ENCODE measurements around the gene ARHGAP28.
"Not testable (repeated sequence)": the region's sequence is repeated elsewhere in the genome, so short reads cannot be mapped to it uniquely, and the experiment has no call there.

ARHGAP28 gene

DNA sequence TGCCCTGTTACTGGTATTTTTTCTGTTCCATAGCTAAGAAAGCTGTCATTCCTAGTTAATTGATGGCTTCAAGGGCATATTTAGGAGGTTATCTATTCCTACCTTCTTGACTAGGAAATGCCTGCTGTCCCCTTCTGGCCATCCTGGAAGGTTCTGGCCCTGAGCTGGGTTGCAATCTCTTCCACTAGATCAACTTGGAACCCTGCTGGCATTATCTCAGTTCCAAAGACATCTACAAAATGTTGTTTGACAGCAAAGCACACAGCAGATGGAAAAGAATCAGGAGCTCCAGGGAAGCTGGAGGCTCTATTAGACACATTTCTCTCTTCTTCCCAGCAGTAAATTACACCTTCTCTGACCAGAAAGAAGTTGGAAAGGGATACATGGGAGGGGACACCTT is 192.1 kb downstream of the ARHGAP28 start:
- no peak for TF ChIP-seq SPI1 (IDR thresholded peaks at IDR 0.05; ENCODE audit: low read depth, low read length)
- no peak for TF ChIP-seq TAF1 (IDR thresholded peaks at IDR 0.05; ENCODE audit: low read depth, low read length)
- no peak for DNase-seq (ENCODE audit: insufficient read length, low spot score)
- no peak for FAIRE-seq

DNA sequence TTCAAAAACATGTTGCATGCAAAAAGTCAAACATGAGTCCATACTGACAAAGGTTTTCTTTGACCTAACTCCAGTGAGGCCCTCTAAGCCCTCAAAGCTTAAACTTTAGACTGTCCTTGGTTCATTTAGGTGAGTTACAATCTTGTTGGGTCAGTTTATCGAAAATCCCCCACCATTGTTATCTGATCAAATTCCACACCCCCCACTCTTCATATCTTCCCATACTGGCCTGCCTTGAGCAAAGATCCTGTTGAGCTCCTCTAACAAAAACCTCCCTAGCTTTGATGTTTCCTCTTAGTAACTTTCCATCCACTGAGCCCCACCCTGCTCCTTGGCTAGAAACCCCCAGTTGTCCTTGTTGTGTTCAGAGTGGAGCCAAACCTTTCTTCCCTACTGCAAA is 193.7 kb downstream of the ARHGAP28 start:
- no peak for DNase-seq (ENCODE audit: insufficient read length, low spot score)
- no peak for FAIRE-seq
- TF ChIP-seq POU2F2 (IDR thresholded peaks at IDR 0.05; ENCODE audit: low read depth, low read length) (no peak), SPI1 (IDR thresholded peaks at IDR 0.05; ENCODE audit: low read depth, low read length) (no peak), POLR2A (IDR thresholded peaks at IDR 0.05; ENCODE audit: low read depth, low read length) (no peak), POLR2AphosphoS5 (IDR thresholded peaks at IDR 0.05; ENCODE audit: low read depth, low read length) (no peak), PAX5 (IDR thresholded peaks at IDR 0.05; ENCODE audit: insufficient read depth, low read length, severe bottlenecking) (no peak)

DNA sequence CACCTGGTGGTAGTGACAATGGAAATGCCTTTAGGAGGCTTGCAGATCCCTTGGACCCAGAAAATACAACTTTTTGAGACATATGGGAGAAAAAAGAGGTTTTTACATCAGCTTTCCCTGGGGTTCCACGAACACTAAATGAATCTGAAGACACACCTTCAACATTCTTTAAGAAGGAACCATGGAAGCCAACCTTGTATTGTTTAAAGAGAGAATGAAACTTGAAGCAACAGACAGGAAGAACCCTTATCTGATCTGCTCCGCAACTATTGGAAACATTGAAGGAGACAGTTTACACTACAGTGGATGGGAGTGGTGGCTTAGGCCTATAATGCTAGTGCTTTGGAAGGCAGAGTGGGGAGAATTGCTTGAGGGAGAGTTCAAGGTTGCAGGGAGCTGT is 197.6 kb downstream of the ARHGAP28 start:
- TF ChIP-seq POU2F2 (IDR thresholded peaks at IDR 0.05; ENCODE audit: low read depth, low read length) (no peak), PAX5 (IDR thresholded peaks at IDR 0.05; ENCODE audit: insufficient read depth, low read length, severe bottlenecking) (no peak), SPI1 (IDR thresholded peaks at IDR 0.05; ENCODE audit: low read depth, low read length) (no peak), TAF1 (IDR thresholded peaks at IDR 0.05; ENCODE audit: low read depth, low read length) (no peak), POLR2AphosphoS5 (IDR thresholded peaks at IDR 0.05; ENCODE audit: low read depth, low read length) (no peak), POLR2A (IDR thresholded peaks at IDR 0.05; ENCODE audit: low read depth, low read length) (no peak)
- FAIRE-seq (no peak), DNase-seq (ENCODE audit: insufficient read length, low spot score) (no peak)

DNA sequence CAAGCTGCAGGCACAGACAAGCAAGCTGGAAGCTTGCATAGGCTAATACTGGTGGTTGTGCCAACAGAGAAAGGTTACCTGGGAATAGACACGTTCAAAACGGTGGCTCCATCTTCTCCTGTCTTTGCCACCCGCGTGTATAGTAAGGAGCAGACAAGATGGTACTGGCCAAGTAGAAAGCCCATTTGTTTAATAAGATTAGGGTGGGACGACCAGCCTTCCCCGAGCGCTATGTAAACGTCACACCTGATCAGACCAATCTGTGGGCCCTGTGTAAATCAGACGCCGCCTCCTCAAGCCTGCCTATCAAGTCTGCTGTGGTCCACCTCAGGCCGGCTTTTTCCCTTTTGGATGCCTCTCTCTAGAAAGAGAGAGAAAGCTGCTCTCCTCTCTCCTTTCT is 198.8 kb downstream of the ARHGAP28 start:
- TF ChIP-seq TAF1 (IDR thresholded peaks at IDR 0.05; ENCODE audit: low read depth, low read length): no peak
- TF ChIP-seq POLR2AphosphoS5 (IDR thresholded peaks at IDR 0.05; ENCODE audit: low read depth, low read length): no peak
- TF ChIP-seq POU2F2 (IDR thresholded peaks at IDR 0.05; ENCODE audit: low read depth, low read length): no peak
- TF ChIP-seq SPI1 (IDR thresholded peaks at IDR 0.05; ENCODE audit: low read depth, low read length): no peak
- no peak for TF ChIP-seq POLR2A (IDR thresholded peaks at IDR 0.05; ENCODE audit: low read depth, low read length)
- no peak for TF ChIP-seq PAX5 (IDR thresholded peaks at IDR 0.05; ENCODE audit: insufficient read depth, low read length, severe bottlenecking)
- FAIRE-seq (no peak), DNase-seq (ENCODE audit: insufficient read length, low spot score) (no peak)

DNA sequence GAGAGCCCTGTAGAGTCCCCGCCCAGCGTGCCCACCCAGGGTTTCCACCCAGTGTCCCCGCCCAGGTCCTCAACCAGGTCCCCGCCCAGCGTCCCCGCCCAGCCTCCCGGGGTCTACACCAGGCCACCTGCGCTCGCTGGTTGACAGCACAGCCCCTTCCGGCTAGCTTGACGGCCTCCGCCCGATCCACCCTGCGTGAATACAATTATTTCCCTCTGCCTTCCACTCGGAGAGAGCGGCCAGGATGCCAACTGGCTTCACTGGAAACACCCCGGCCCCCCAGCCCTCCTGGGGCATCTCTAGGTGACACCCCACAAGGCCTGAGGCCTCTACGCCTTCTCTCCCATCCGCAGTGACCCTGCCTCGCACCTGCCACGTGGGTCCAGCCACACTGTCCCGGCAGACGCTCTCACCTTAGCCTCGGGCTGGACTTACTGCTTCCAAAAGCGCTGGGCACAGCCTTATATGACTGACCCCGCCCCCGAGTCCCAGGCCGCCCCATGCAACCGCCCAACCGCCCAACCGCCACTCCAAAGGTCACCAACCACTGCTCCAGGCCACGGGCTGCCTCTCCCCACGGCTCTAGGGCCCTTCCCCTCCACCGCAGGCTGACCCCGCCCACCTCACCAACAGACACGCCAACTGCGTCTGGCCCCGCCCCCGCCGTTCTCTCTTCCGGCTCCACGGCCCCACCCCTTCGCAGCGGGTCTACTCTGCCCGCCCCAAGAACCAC is 200.0 kb downstream of the ARHGAP28 start:
- TF ChIP-seq PAX5 (IDR thresholded peaks at IDR 0.05; ENCODE audit: insufficient read depth, low read length, severe bottlenecking) (no peak), SPI1 (IDR thresholded peaks at IDR 0.05; ENCODE audit: low read depth, low read length) (no peak), TAF1 (IDR thresholded peaks at IDR 0.05; ENCODE audit: low read depth, low read length) (no peak), POLR2AphosphoS5 (IDR thresholded peaks at IDR 0.05; ENCODE audit: low read depth, low read length) (no peak), POLR2A (IDR thresholded peaks at IDR 0.05; ENCODE audit: low read depth, low read length) (no peak), POU2F2 (IDR thresholded peaks at IDR 0.05; ENCODE audit: low read depth, low read length) (no peak)
- DNase-seq (ENCODE audit: insufficient read length, low spot score): no peak
- no peak for FAIRE-seq

DNA sequence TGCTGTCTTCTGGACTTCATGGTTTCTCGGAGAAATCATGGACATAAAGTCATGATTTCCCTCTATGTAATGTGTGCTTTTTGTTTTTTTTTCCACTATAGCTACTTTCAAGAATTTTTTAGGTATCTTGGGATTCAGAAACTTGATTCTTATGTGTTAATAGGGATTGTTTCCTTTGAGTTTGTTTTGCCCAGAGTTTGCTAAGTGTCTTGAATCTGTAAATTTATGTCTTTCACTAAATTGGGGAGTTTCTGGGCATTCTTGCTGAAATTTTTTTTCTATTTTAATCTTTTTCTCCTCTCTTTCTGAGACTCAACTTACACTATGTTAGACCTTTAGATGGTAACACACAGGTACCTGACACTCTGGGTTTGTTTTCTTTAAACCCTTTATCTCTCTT is 205.3 kb downstream of the ARHGAP28 start:
- DNase-seq (ENCODE audit: insufficient read length, low spot score): no peak
- TF ChIP-seq POU2F2 (IDR thresholded peaks at IDR 0.05; ENCODE audit: low read depth, low read length) (no peak), POLR2AphosphoS5 (IDR thresholded peaks at IDR 0.05; ENCODE audit: low read depth, low read length) (no peak), SPI1 (IDR thresholded peaks at IDR 0.05; ENCODE audit: low read depth, low read length) (no peak), PAX5 (IDR thresholded peaks at IDR 0.05; ENCODE audit: insufficient read depth, low read length, severe bottlenecking) (no peak), POLR2A (IDR thresholded peaks at IDR 0.05; ENCODE audit: low read depth, low read length) (no peak), TAF1 (IDR thresholded peaks at IDR 0.05; ENCODE audit: low read depth, low read length) (no peak)
- no peak for FAIRE-seq

DNA sequence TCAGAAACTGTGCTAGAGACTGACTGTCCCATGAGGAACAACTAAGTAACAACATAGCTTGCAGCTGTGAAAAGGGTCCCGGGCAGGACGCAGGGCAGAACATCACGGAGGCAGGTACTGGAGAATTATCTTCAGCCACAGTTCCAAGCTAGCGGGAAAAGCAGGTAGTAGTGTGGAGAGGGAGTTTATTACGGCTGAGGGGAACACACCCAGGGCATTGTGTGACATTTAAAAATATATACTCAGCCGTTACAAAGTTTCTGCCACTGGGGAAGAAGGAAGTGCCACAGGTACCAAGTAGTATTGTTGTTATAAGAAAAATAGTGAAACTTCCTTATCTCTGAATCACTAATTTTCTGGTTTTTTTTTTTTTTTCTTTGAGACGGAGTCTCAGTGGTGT is 208.5 kb downstream of the ARHGAP28 start:
- no peak for DNase-seq (ENCODE audit: insufficient read length, low spot score)
- no peak for FAIRE-seq
- TF ChIP-seq SPI1 (IDR thresholded peaks at IDR 0.05; ENCODE audit: low read depth, low read length): no peak
- TF ChIP-seq POLR2A (IDR thresholded peaks at IDR 0.05; ENCODE audit: low read depth, low read length): no peak
- TF ChIP-seq PAX5 (IDR thresholded peaks at IDR 0.05; ENCODE audit: insufficient read depth, low read length, severe bottlenecking): no peak
- no peak for TF ChIP-seq TAF1 (IDR thresholded peaks at IDR 0.05; ENCODE audit: low read depth, low read length)
- no peak for TF ChIP-seq POU2F2 (IDR thresholded peaks at IDR 0.05; ENCODE audit: low read depth, low read length)
- TF ChIP-seq POLR2AphosphoS5 (IDR thresholded peaks at IDR 0.05; ENCODE audit: low read depth, low read length): no peak

DNA sequence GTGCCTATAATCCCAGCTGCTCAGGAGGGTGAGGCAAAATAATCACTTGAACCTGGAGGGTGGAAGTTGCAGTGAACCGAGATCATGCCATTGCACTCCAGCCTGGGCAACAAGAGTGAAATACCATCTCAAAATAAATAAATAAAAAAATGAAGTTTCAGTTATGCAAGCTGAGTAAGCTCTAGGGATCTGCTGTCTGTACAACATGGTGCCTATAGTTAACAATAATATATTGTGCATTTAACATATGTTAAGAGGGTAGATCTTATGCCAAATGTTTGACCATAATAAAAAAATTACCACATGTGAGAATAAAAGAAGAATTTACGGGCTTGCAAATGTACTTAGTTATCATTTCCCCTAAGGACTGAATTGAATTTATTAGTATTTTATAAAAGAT is 208.9 kb downstream of the ARHGAP28 start:
- FAIRE-seq; DNase-seq (ENCODE audit: insufficient read length, low spot score): not testable (repeated sequence)

DNA sequence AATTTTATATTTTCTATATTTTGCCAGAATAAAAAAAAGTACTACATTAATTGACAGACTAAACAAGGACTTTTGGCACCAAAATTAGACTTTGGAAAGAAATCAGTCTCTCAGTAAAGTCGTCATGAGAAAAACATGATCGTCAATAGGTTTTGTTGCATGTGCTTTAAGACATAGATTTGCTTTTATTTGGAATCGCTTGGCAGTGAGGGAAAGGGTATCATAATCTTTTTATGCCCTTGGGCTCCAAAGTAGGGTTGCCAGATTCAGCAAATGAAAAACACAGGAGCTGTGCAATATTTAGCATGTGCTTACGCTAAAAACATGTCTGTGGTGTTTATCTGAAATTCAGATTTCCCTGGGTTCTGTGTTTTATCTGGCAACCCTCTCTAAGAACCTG is 210.5 kb downstream of the ARHGAP28 start:
- TF ChIP-seq POLR2AphosphoS5 (IDR thresholded peaks at IDR 0.05; ENCODE audit: low read depth, low read length) (no peak), POU2F2 (IDR thresholded peaks at IDR 0.05; ENCODE audit: low read depth, low read length) (no peak), POLR2A (IDR thresholded peaks at IDR 0.05; ENCODE audit: low read depth, low read length) (no peak), TAF1 (IDR thresholded peaks at IDR 0.05; ENCODE audit: low read depth, low read length) (no peak), SPI1 (IDR thresholded peaks at IDR 0.05; ENCODE audit: low read depth, low read length) (no peak), PAX5 (IDR thresholded peaks at IDR 0.05; ENCODE audit: insufficient read depth, low read length, severe bottlenecking) (no peak)
- no peak for FAIRE-seq
- DNase-seq (ENCODE audit: insufficient read length, low spot score): no peak

DNA sequence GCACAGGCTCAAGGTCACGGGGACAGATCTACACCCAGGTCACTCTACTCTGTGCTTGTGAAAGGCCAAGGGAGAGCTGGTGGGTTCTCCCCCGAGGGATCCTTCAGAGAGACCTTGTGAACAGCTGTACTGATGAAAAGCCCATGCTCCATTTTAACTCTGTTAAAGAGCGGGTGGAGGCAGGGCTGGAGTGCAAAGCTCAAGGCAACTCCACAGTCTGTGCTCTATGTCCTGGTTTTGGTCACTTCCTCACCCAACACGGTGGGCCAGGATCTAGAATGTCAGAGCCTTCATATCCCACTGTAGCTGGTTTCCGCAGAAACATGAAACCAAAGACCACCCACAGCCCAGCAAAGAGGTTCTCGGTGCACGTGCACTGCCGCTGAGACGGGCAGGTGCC is 210.9 kb downstream of the ARHGAP28 start:
- DNase-seq (ENCODE audit: insufficient read length, low spot score): no peak
- TF ChIP-seq SPI1 (IDR thresholded peaks at IDR 0.05; ENCODE audit: low read depth, low read length) (no peak), POLR2AphosphoS5 (IDR thresholded peaks at IDR 0.05; ENCODE audit: low read depth, low read length) (no peak), TAF1 (IDR thresholded peaks at IDR 0.05; ENCODE audit: low read depth, low read length) (no peak), POU2F2 (IDR thresholded peaks at IDR 0.05; ENCODE audit: low read depth, low read length) (no peak)
- no peak for FAIRE-seq

Data from GM12891 (cell line).